Left cardiac atrium (tissue), 2 donors: ENCODE measurements around the gene SLC30A7. TPM values are rescaled to one million over a fixed set of nuclear protein-coding genes. Genes with fewer than 3 reads are reported as not detected.

ENCODE experiments used
- total RNA-seq, 2 donors: library from RNA; stranded (reverse); fragmentation: NEBNext Ultra II Directional; extraction: Animal tissue kit (Norgen Biotek cat#: 25700); gene quantifications; one replicate each; pipeline ENCODE4 v1.2.1, GENCODE V29; 2021
- donor health status: DM: no; HTN: yes; CAD: no; lungs with severe emphysema.
- donor health status: DM: yes; HTN: yes; CAD: no.

The SLC30A7 gene
- total RNA-seq, 2 donors from 2014 or later, result 7.0 to 14.2 TPM

Other genes with a start within 250 kb of the SLC30A7 start
- 10 to 100 TPM in 1 of 2 donors, 1 to 10 TPM in 1; 7.6 to 10.2 TPM for gene VCAM1, start 176.3 kb upstream of the SLC30A7 start, total RNA-seq
- 10 to 100 TPM in 1 of 2 donors, 1 to 10 TPM in 1; 6.7 to 10.9 TPM for gene EXTL2, start 1.2 kb upstream of the SLC30A7 start, total RNA-seq
- gene DPH5, start 129.7 kb downstream of the SLC30A7 start, total RNA-seq, result 10 to 100 TPM; 28.6 to 28.7 TPM